ENCODE results near the gene SPTBN4.
"Not testable (repeated sequence)": the region's sequence is repeated elsewhere in the genome, so short reads cannot be mapped to it uniquely, and the experiment has no call there.

SPTBN4 gene

DNA sequence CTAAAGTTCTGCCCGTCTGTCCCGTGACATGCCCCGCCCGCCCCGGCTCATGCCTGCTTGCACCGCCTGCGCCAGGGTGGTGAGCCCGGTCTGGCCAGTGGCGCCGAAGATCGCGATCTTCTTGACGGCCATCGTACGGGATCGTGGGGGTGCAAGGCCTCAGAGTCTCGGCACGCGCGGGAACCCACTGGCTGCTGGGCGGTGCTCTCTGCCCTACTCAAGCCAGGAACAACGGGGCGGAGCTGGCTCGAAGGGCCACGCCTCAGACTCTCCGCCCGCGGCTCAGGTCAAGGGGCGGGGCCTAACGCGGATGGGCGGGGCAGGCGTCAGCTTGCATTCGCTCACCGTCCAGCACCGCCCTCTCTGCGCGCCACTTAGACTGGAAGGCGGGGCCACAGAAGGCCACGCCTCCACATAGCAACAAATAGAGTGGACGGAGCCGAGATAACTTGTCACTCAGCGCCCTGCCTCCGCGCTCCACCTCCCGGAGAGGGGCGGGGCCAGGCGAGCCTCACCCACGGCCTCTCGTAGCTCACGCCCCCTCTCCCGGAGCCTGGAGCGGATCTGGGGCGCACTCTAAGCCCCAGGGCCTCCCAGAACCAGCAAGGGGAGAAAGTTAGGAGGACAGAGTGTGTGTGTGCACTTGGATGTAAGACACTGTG, 1.1 kb upstream of the SPTBN4 start, which contains the start of gene BLVRB:
Gene BLVRB (minus strand): TSS at position 189 of the 662 bp plus-strand sequence. CDS start 57 bp downstream, at position 132.
- peak; percentile 99 for DNase-seq

DNA sequence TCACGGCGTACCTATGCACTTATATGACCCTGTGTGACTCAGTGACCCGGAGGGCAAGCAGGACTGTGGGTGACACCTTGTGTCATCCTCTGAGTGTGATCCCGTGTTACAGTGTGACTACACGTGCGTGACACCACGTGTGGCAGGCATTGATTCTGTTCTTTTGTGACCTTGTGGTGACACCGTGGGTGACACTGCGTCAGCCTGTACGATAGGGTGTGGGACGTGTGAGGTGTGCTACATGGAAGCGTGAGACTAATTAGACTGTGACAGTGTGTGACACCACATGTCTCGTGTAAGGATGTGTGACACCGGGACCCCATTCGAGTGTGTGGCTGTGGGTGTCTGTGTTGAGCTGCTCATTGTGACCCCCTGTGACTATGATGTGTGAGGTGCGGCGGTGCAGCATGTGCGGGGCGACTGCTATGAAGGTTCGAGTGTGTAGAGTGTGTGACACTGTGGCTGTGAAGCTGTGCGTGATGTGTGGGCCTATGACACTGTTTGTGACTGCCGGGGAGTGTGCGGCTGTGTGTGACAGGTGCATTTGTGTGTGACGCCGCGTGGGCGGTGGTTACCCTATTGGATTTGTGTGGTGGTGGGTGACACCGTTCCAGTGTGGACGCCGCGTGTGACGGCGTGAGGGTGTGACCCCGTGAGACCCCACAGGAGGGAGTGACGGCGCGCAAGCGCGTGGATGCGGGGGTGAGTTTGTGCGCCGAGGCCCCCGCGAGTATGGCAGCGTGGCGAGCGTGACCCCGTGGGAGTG, 399 bp upstream of the SPTBN4 start:
- DNase-seq: no peak

DNA sequence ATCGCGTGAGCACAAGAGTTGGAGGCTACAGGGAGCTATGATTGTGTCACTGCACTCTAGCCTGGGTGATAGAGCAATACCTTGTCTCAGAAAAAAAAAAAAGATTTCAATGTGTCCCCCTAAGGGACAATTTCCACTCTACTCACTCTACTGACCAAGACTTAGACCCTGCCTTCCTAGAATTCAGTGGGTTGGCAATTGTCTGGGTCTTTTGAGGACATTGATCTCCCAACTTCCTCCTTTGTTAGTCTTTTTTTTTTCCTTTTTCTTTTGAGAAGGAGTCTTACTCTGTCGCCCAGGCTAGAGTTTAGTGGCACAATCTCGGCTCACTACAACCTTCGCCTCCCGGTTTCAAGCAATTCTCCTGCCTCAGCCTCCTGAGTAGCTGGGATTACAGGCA, 2.2 kb downstream of the SPTBN4 start:
- no peak for DNase-seq

DNA sequence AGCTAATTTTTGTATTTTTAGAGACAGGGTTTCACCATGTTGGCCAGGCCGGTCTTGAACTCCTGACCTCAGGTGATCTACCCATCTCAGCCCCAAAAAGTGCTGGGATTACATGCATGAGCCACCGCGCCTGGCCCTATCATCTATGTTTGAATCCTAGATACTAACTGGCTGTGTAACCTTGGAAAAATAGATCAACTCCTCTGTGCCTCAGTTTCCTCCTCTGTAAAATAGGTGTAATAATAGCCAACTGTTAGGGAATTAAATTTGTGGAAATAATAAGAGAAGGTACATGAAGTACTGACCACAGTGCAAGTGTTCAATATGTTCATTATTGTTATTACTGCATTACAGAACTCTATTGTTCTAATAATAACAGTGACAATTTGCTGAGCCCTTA, 4.3 kb downstream of the SPTBN4 start:
- DNase-seq: no peak

DNA sequence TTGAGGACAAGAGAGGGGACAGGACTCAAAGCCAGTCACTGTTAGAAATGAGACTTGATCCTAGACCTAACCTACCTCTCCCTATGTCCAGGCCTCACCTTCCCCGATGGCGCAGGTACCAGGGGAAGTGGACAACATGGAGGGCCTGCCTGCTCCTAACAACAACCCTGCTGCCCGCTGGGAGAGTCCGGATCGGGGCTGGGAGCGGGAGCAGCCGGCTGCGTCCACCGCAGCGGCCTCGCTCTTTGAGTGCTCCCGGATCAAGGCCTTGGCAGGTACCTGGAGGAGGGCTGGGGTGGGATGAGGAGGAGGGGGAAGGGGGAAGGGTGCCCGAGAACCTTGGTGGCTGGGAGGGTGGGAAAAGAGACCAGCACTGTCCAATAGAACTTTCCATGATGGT, 5.7 kb downstream of the SPTBN4 start:
- DNase-seq: no peak

DNA sequence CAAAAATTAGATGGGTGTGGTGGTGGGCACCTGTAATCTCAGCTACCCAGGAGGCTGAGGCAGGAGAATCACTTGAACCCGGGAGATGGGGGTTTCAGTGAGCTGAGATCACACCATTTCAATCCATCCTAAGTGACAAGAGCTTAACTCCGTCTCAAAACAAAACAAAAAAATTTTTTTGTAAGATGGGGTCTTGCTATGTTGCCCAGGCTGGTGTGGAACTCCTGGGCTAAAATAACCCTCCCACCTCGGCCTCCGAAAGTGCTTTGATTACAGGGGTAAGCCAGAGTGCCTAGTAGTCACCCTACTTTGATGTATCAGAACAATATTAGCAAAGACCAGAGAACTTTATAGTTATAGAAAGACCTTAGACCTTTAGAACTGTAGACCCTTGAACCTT, 7.9 kb downstream of the SPTBN4 start:
- DNase-seq: no peak

DNA sequence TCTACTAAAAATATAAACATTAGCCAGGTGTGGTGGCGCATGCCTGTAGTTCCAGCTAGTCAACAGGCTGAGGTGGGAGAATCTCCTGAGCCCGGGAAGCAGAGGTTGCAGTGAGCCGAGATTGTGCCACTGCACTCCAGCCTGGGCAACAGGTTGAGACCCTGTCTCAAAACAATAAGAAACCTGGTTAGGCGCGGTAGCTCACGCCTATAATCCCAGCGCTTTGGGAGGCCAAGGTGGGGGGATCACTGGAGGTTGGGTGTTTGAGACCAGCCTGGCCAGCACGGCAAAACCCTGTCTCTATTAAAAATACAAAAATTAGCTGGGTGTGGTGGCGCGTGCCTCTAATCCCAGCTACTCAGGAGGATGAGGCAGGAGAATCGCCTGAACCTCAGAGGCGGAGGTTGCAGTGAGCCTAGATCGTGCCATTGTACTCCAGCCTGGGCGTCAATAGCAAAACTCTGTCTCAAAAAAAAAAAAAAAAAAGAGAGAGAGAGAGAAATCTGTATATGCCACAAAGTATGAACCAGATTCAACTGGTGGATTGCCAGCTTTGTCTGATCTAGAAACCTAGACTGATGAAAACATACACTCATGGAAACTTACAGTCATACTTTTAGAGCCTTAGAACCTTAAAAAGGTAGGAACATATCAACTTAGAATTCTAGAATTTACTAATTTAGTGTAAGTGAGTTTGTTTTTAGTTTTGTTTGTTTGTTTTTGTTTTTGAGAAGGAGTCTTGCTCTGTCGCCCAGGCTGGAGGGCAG, 9.3 kb downstream of the SPTBN4 start:
- DNase-seq: not testable (repeated sequence)

DNA sequence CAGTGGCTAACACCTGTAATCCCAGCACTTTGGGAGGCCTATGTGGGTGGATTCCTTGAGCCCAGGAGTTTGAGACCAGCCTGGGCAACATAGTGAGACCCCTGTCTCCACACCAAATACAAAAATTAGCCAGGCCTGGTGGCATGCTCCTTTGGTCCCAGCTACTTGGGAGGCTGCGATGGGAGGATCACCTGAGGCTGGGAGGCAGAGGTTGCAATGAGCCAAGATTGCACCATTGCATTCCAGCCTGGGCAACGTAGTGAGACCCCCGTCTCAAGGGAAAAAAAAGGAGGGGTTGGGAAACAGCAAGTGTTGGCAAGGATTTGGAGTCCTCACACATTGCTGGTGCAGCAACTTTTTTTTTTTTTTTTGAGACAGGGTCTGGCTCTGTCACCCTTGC, 19.2 kb downstream of the SPTBN4 start:
- DNase-seq: no peak

DNA sequence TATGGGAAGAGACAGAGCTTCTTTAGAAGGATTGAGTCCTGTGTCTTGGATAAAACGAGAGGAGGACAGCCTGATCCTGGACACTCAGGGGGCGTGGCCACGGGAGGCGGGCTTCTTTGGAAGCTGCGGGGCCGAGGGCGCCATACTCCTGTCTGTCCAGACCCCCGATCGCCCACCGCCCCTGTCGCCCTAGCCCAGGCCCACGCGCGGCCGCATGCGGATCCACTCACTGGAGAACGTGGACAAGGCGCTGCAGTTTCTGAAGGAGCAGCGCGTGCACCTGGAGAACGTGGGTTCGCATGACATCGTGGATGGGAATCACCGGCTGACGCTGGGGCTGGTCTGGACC, 23.1 kb downstream of the SPTBN4 start:
- no peak for DNase-seq

DNA sequence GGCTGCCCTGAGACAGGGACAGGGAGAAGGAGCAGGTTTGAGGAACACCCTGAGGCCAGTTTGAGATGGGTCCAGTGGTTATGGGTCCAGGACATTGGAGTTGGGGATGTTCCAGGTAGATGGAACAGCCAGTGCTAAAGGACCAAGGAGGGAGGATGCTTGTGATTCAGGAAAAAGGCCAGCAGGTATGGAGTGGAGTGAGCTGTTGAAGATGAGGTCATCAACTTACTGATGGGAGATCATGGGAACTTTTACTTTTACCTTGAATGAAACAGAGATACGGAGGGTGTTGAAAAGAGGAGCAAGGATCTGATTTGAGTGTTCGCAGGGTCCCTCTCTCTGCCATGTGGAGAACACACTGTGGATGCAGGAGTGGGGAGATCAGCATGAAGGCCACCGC, 25.5 kb downstream of the SPTBN4 start:
- no peak for DNase-seq

DNA sequence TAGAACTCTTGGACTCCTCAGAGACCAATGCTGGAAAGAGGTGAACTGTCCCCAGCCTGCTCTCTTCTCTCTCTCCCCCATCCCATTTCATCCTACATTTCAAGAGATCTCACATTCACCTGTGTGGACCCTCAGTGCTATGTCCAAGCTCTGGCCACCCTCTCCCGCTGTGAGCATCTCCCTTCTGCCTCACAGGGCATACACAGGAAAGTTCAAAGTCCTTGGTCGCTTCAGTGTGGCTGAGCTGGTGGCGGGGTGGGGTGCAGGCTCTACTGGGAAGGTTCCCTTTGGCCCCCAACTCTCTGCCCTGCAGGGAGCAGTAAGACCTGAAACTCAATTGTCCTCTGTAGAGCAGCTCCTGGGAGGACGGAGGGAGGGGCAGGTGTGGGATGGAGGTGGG, 27.0 kb downstream of the SPTBN4 start:
- no peak for DNase-seq

DNA sequence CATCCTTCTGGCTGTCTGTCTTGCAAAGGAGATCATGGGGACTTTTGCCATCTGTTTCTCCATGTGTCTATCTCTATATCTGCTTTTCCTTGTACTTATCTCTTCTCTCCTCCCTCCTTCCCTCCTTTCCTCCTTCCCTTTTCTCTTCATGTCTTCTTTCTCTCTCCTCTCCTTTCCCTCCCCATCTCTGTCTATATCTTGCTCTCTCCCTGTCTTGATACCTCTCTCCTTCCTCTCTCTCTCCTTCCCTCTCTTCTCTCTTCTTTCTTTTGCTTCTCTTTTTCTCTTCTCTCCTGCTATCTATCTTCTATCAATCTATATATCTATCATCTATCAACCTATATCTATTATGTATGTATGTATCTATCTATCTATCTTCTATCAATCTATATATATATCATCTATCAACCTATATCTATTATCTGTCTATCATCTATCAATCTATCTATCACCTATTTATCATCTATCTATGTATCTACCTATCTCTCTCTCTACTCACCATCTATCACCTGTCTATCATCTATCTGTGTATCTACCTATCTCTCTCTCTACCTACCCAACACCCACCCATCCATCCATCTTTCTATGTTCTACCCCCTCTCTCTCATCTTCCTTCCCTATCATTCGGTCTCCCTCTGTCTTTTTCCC, 27.5 kb downstream of the SPTBN4 start:
- DNase-seq: no peak

DNA sequence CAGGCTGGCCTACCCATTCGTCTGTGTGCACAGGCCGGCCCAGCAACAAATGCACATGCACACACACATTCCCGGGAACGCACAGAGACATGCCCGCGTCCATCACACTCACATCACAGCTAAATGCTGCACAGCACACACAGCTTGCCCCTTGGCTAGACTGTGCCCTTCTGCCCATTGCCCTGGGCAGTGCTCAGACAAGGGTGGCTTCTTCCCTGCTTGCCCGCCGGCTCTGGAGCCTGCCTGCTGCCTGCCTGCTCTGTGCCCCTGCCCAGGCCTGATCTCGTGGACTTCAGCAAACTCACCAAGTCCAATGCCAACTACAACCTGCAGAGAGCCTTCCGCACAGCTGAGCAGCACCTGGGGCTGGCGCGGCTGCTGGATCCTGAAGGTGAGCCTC, 30.4 kb downstream of the SPTBN4 start:
- DNase-seq: no peak

DNA sequence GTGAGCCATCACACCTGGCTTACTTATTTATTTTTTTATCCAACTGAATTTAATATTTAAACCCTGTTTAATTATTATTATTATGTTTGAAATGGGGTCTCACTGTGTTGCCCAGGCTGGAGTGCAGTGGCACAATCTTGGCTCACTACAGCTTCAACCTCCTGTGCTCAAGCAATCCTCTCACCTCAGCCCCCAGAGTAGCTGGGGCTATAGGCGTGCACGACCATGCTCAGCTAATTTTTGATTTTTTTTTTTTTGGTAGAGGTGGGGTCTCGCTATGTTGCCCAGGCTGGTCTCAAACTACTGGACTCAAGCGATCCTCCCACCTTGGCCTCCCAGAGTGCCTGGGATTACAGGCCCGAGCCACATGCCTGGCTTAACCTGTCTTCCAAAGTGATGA, 32.5 kb downstream of the SPTBN4 start:
- DNase-seq: no peak

DNA sequence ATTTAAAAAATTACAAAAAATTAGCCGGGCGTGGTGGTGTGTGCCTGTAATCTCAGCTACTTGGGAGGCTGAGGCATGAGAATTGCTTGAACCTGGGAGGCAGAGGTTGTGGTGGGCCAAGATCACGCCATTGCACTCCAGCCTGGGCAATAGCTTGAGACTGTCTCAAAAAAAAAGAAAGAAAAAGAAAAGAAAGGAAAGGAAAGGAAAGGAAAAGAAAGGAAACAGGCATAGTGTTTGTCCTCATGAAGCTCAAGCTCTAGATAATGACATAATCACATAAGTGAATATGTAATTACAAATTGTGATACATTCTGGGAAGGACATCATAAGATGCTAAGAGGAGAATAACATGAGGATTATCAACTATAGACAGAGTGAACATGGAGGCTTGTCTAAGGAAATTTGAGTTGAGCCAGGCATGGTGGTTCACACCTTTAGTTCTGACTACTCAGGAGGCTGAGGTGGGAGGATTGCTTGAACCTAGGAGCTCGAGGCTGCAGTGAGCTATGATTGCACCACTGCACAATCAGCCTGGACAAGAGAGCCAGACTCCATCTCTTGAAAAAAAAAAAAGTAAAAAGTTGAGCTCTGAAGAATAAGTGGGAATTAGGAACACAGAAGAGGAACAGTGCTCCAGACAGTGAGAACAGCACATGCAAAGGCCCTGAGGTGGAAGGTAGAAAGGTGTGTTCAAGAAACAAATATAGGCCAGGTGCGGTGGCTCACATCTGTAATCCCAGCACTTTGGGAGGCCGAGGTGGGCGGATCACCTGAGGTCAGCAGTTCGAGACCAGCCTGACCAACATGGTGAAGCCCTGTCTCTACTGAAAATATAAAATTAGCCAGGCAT, 34.1 kb downstream of the SPTBN4 start:
- not testable (repeated sequence) for DNase-seq

DNA sequence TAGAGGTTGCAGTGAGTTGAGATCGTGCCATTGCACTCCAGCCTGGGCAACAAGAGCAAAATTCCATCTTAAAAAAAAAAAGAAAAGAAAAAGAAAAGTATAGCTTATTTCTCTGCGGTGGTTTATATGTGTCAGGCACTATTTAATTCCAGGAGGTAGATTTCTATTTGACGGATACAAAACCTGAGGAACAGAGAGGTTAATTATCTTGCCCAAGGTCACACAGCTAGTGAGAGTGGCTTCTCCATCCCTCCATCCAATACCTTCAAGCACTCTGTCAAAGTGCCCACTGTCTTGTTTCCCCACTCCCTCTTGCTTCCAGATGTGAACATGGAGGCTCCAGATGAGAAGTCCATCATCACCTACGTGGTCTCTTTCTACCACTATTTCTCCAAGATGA, 34.8 kb downstream of the SPTBN4 start:
- no peak for DNase-seq

DNA sequence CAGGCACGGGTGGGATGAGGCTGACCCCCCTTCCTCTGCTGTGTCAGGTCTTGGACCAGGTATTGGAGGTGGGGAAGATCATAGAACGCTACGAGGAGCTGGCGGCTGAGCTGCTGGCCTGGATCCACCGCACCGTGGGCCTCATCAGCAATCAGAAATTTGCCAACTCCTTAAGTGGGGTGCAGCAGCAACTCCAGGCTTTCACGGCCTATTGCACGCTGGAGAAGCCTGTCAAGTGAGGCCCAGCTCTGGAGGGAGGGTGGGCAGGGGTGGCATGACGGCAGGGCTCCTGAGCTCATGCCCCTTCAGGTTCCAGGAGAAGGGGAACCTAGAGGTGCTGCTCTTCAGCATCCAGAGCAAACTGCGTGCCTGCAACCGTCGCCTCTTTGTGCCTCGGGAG, 35.3 kb downstream of the SPTBN4 start:
- DNase-seq: no peak

DNA sequence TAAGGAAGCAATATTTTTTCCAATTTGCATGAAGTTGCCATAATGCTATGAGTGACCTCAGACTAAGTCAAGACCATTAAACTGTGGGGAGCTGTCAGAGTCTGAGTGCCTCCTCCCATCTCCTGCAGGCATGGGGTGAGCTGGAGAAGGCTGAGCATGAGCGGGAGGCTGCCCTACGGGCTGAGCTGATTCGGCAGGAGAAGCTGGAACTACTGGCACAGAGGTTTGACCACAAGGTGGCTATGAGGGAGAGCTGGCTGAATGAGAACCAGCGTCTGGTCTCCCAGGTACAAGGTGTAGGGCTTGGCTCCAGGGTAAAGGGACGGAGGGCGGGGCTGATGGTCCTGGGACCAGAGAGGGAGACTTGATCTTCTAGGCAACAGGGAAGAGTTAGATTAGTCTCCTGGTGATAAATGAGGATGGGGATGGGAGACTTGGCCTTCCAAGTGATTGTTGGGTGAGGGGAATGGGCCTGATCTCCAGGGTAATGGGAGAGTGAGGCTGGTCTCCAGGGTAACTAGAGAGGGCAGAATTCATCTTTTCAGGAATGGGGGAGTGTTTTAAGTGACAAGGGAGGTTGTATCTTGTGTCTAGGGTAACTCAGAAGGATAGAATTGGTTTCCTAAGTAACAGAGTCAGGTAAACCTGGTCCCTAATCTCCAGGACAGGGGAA, 36.0 kb downstream of the SPTBN4 start:
- no peak for DNase-seq

DNA sequence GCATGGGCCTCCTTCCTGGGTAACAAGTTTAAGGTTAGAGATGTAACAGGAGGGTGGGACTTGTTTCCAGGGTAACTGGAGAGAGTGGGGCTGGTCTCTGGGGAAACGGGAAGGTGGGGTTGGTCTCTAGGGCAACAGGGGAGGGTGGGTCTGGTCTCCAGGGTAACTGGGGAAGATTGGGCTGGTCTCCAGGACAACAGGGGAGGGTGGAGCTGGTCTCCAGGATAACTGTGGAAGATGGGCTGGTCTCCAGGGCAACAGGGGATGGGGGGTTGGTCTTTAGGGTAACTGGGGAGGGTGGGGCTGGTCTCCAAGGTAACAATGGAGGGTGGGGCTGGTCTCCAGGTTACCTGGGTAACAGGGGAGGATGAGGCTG, 36.5 kb downstream of the SPTBN4 start:
- no peak for DNase-seq

DNA sequence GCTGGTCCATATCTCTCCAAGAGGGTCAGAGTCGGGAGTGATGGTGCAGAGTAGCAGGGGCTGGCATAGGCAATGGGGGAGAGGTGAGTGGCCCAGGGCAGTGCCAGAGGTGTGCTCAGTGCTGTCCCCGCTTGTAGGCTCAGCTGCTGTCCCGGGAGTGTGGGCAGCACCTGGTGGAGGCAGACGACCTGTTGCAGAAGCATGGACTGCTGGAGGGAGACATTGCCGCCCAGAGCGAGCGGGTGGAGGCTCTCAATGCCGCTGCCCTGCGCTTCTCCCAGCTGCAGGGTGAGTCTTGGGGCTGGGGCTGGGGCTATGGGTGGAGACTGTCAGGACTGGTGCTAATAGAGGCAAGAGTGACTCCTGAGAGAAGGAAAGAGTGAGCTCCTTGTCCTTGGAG, 39.3 kb downstream of the SPTBN4 start:
- DNase-seq: no peak

DNA sequence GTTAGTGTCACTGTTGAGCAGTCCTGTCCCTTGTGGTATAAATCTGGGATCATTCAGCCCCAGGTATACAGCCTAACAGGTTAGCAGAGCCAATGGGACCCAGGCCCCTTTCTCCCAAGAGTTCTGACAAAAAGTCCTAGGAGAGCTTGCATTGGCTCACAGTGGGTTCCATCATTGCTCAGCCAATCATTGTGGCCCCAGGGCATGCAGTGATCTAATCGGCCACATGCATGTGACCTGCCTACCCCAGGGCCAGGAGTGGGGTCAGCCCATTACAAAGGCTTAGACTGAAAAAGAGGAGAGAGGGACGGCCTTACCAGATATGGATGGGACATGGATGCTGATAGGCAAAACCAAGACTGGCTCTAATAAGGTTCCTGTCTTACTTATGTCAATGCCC, 41.1 kb downstream of the SPTBN4 start:
- DNase-seq: no peak

DNA sequence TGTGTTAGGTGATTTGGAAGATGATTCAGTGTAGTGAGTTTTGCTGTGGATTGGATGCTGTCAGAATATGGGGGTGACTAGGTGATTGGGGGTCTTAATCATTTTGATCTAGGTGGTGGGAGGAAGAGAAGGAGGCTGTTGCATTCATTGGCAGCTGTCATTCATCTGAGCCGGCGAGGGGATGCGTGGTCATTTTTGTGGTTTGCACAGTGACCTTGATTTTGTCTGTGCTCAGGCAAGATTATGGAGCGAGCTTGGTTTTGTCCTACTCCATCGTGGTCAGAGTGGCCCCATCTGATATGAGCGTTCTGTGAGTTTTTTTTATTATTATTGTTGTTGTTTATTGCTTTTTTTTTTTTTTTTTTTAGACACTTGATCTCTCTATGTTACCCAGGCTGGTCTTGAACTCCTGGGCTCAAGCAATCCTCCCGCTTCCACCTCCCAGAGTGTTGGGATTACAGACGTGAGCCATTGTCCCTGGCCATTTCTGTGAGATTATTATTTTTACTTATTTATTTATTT, 42.0 kb downstream of the SPTBN4 start:
- no peak for DNase-seq
